ENCODE results near the gene PHF21B.
"Not testable (repeated sequence)": the region's sequence is repeated elsewhere in the genome, so short reads cannot be mapped to it uniquely, and the experiment has no call there.

PHF21B gene

GRCh38 chr22:44986926-44987325 lies 22.9 kb downstream of the PHF21B start:
- no peak for DNase-seq

DNA sequence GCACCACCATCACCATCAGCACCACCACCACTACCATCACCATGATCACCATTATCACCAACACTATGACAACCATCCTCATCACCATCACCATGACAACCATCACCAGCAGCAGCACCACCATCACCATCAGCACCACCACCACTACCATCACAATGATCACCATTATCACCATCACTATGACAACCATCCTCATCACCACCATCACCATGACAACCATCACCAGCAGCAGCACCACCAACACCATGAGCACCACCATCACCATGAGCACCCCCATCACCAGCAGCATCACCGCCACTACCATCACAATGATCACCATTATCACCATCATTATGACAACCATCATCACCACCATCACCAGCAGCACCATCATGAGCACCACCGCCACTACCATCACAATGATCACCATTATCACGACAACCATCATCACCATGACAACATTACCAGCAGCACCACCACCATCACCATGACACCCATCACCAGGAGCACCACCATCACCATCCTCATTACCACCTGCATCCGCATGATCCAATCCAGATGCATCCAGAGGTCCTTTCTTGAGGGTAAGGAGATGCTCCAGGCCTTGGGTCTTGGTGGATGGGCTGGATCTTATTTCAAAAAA lies 23.8 kb downstream of the PHF21B start:
- no peak for DNase-seq

DNA sequence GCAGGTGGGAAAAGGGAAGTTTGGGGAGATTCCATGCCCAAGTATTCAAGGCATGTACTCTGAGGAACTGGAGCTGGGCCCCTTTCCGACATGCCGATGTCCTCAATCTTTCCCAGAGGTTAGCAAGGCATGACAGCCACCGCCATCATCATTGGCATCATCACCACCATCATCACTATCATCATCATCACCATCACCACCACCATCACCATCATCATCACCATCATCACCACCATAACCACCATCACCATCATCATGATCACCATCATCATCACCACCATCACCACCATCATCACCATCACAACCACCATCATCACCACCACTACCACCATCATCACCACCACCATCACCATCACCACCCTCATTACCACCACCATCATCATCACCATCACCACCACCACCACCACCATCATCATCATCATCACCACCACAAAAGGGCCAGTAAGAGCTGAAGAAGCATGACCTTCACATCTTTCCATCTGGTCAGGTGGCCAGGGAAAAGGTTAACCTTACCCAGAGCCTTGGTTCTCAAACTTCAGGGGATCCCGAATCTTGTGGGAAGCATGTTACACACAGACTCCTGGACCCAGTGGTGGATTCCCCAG lies 25.8 kb downstream of the PHF21B start:
- no peak for DNase-seq

DNA sequence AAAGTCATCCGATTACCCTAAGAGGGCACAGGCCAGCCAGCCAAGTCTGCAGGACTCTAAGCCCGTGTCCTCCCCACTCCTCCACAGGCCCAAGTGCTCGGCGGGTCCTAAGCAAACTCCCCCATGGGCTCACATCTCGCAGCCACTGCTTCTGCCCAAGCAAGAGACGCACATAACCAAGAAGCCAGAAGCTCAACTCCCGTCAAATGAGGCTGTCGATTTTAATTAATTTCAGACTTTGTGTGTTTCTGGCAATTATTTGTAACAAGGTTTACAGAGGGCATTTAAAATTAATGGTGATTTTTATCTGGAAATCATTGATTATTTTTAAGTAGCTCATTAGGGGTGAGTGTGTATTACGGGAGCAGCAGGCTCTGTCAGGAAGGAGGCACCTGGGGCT lies 27.4 kb downstream of the PHF21B start:
- DNase-seq = no peak

GRCh38 chr22:44981857-44982256 lies 27.9 kb downstream of the PHF21B start:
- DNase-seq = no peak

- no peak for DNase-seq
Measured at GRCh38 chr22:44979154-44979553, 30.7 kb downstream of the PHF21B start.

DNA sequence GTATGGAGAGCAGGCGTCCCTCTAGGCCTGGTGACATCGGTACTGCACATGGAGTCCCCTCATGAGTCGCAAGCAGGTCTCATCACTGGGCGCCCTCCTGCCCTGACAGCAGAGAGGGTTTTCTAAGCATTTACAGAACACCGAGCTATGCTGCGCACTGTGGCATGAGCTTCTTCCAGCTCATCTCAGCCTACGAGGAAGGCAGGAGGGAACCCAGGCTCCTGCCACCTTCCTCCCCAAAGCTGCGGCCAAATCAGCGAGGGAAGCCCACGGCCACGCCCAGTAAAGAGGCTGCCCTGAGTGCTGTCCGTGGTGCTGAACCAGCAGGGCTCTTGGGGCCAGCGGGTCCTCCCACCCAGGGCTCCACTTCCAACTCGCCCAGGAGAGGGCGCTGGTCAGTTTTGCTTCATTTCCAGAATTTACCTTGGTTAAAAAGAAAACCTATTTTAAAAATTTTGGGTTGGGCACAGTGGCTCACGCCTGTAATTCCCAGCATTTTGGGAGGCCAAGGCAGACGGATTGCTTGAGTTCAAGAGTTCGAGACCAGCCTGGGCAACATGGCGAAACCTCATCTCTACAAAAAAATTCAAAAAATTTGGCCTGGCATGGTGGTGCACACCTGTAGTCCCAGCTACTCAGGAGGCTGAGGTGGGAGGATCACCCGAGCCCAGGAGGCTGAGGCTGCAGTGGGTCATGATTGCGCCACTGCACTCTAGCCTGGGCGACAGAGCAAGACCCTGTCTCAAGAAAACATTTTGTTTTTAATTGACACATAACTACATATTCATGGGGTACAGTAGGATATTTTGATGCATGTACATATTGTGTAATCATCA lies 34.2 kb downstream of the PHF21B start:
- DNase-seq = peak; percentile 80 to 88

DNA sequence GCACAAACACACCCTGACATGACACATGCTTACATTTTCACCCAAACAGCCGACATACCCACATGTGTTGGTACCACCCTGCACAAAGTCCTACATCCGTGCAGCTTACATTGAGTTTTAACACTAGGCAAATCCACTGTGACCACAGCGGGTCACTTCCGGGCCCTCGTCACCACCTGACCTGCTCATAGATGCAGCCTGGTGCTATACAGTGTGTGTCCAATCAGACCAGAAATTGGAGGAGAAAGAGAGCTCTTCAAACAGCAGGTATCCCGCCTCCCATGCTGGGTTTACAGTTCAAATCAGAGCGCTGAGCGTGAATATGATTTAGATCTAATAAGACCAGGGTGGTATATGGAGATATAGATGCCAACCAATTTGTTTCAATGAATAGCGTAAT lies 35.4 kb downstream of the PHF21B start:
- DNase-seq = no peak

DNA sequence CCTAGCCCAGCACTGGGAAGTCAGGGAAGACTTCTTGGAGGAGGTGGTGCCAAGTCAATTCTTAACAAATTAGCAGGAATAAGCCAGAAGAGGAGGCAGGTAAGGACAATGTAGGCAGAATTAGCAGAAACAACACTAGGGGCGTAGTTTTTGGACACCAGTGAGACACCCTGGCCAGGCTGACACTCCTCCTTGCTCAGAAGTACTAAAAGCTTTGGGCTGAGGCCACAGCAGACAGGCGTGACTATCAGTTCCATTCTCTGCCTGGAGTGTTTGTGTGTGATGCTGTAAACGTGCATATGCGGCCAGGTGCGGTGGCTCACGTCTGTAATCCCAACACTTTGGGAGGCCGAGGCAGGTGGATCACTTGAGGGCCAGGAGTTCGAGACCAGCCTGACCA lies 36.0 kb downstream of the PHF21B start:
- DNase-seq = no peak

- DNase-seq = peak; percentile 24 to 30
Measured at GRCh38 chr22:44972363-44973083, 37.3 kb downstream of the PHF21B start.

DNA sequence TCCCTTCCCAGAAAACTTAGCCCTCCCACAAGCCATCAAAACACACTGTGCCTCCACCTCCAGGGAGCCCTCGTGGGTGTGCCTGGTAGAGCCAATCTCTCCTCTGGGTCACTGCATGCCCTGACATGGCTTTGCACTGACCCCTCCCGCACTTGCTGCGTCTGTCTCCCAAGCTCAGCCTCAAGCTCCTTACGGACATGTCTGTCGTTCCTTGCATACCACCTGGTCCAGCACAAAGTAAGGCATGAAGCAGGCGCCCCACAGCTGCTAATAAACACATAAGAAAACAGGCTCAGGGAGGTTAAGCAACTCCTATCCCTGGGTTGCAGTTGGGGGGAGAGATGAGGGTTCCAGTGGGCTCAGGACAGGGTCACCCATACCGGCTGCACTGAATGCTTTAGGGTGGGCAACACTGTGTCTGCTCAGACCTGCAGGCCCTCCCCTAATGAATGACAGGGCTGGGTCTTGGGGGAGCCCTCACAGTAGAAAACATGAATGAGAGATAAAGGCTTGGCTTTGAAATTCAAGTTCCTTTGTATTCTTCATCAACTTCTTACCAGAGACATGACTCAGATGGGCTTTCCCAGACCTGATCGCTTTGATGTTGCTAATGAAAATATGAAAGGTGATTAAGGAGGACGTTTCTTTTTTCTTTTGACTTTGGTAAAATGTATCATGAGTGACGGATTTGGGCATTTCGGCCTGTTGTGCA lies 38.0 kb downstream of the PHF21B start:
- DNase-seq = no peak

DNA sequence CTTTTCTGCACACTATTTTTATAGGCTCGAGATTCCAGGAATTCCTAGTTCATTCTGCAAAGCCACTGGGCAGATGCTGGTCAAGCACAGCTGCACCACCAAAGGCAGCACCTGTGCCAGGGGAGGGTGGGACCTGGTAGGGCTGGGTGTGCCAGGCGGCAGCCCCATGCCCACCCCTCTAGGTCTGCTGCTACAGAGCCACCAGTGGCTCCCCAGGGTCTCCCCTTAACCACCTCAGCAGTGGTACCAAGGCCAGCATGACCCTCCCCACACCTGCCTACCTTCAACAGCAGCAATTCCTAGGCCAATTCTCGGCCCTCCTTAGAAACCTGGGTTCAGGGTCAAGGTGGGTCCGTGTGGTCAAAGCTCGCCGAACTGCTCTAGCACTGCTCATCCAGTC lies 39.5 kb downstream of the PHF21B start:
- no peak for DNase-seq

- DNase-seq = no peak
Measured at GRCh38 chr22:44969817-44970216, 40.0 kb downstream of the PHF21B start.

GRCh38 chr22:44968736-44969135 lies 41.1 kb downstream of the PHF21B start:
- DNase-seq = no peak

GRCh38 chr22:44965171-44965570 lies 44.6 kb downstream of the PHF21B start:
- no peak for DNase-seq

GRCh38 chr22:44964722-44965078 lies 45.1 kb downstream of the PHF21B start:
- no peak for DNase-seq

GRCh38 chr22:44963832-44964721 lies 45.7 kb downstream of the PHF21B start:
- DNase-seq = no peak

GRCh38 chr22:44962741-44963454 lies 46.9 kb downstream of the PHF21B start:
- no peak for DNase-seq

DNA sequence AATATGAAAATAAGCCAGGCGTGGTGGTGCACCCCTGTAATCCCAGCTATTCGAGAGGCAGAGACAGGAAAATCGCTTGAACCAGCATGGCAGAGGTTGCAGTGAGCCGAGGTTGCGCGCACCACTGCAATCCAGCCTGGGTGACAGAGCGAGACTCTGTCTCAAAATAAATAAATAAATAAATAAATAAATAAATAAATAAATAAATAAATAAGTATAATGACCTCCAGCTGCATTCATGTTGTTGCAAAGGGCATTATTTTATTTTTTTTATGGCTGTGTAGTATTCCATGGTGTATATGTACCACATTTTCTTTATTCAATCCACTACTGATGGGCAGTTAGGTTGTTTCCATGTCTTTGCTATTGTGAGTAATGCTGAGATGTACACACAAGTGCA lies 48.1 kb downstream of the PHF21B start:
- not testable (repeated sequence) for DNase-seq

DNA sequence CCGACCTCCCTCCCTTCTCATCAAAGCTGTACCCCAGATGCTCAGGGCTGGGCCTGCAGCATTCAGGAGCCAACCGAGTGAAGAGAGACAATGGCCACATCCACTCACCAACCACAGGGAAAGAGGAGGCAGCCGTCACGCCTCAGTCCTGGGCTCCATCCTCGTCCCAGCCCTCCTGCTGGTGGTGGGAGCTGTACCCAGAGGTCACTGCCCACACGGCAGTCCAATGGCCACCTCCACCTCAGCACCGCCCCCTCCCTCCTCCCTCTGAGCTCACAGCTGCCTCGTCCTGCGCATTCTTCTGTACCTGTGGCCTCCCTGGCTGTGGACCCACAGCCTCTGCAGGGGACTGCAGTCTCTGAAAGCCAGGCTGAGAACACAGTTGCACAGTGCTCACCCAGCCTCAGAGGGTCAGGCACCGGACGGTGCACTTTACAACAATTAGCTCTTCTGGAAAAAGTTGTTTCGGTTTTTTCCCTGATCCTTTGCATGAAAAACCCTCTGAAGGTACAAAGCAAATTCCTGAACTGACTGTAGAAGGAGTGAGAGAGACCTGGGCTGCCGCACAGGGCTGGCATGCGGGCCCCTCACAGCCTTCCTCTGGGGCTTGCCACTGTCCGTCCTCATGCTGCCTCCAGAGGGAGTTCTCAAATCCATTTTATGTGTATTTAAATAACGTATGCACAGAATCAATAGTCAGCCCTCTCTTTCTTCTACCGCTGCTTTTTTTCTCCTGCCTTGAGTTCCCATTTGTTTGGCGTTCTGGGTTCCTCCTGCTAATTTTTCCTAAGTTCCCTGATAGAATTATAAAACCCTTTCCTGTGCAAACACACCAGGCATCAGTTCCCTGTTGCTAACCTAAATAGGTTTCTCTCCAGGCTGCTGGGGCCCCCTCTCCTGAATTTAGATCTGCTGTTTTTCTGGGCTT lies 52.7 kb downstream of the PHF21B start:
- DNase-seq = peak in 1 of 2 experiments; percentile 2
